KMS-11 (cell line): ENCODE measurements around the gene KCTD7.

Source experiments
- H2AFZ ChIP-seq: fragments of 200-600 bp; sonication (generic); 2 replicates; pipeline ENCODE4 v1.6.1; 2016; ENCODE audit warnings: antibody characterized with exemption, mixed run types, low read depth
- H3K27ac ChIP-seq: fragments of 200-600 bp; sonication (generic); 2 replicates; pipeline ENCODE4 v1.6.1; 2016; ENCODE audit warnings: mild to moderate bottlenecking, mixed run types
- H3K27me3 ChIP-seq: fragments of 200-600 bp; sonication (generic); 2 replicates; pipeline ENCODE4 v1.6.1; 2017; ENCODE audit warnings: mild to moderate bottlenecking, low read depth, mixed run types, moderate library complexity; ENCODE audit not compliant: insufficient read depth
- H3K36me3 ChIP-seq: fragments of 200-600 bp; sonication (generic); 2 replicates; pipeline ENCODE4 v1.6.1; 2017; ENCODE audit warnings: mild to moderate bottlenecking, mixed run types; ENCODE audit not compliant: insufficient read depth
- H3K4me1 ChIP-seq: fragments of 200-600 bp; sonication (generic); 2 replicates; pipeline ENCODE4 v1.6.1; 2016; ENCODE audit warnings: mild to moderate bottlenecking, low read depth, mixed run types; ENCODE audit not compliant: poor library complexity, severe bottlenecking
- H3K4me2 ChIP-seq: fragments of 200-600 bp; sonication (generic); 2 replicates; pipeline ENCODE4 v1.7.0; 2016; ENCODE audit warnings: mild to moderate bottlenecking, mixed run types
- H3K4me3 ChIP-seq: fragments of 200-600 bp; sonication (generic); IDR thresholded peaks from 2 replicates; pipeline ENCODE4 v1.6.1; 2017; ENCODE audit warnings: low read depth, low read length, mixed read lengths; ENCODE audit not compliant: insufficient read depth
- H3K79me2 ChIP-seq: fragments of 200-600 bp; sonication (generic); 2 replicates; pipeline ENCODE4 v1.6.1; 2016; ENCODE audit warnings: low read depth, mixed run types; ENCODE audit not compliant: insufficient read depth
- H3K9ac ChIP-seq: fragments of 200-600 bp; sonication (generic); 2 replicates; pipeline ENCODE4 v1.6.1; 2016; ENCODE audit warnings: mild to moderate bottlenecking, mixed run types
- H4K20me1 ChIP-seq: fragments of 200-600 bp; sonication (generic); 2 replicates; pipeline ENCODE4 v1.6.1; 2016; ENCODE audit warnings: mild to moderate bottlenecking, mixed run types; ENCODE audit not compliant: insufficient read depth
- TF ChIP-seq, protein P1 (sequence below): fragments of 200-600 bp; sonication (generic); conservative IDR thresholded peaks from 2 replicates; pipeline ENCODE4 v1.6.1; 2017; ENCODE audit warnings: low read depth, mild to moderate bottlenecking, antibody characterized with exemption, low read length, moderate library complexity, mixed read lengths

The KCTD7 gene

DNA sequence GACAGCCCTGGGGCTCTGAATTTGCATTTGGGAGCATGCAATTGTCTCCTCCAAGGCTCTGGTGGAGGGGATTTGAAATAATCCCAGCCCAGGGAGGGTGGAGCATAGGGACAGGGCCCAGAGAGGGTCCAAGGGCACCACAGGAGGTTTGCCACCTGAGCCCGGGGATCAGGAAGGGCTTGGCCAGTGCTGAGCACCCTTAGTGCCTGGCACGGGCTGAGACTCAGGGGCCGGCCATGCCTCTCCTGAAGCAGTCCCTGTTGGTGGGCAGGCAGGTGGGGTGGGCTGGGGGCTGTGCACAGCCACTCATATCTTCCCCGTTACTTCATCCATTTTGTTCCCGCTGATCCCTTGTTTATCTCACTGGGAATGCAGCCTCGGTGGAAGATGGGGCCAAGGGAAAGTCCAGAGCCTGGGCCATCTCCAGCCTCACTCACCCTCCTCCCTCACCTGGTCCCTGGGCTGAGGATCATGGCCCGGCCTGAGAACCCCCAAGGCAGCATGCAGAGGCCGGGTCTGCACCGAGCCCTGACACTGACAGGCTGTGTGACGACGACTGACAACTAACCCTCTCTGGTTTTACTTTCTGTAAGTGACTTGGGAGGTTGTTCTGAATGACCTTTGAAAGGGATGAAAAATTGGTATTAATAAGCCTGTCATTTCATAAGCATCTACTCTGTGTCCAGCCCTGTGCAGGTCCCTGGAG lies 38.5 kb downstream of the KCTD7 start:
- no peak overlapping the region for H3K9ac ChIP-seq
- no peaks in the 10 kb centered on the region for H3K27me3 ChIP-seq
- no peaks in the 10 kb centered on the region for H4K20me1 ChIP-seq
- H3K4me2 ChIP-seq, result no peak overlapping the region
- no peak overlapping the region for H3K4me3 ChIP-seq
- TF ChIP-seq, protein P1, sequence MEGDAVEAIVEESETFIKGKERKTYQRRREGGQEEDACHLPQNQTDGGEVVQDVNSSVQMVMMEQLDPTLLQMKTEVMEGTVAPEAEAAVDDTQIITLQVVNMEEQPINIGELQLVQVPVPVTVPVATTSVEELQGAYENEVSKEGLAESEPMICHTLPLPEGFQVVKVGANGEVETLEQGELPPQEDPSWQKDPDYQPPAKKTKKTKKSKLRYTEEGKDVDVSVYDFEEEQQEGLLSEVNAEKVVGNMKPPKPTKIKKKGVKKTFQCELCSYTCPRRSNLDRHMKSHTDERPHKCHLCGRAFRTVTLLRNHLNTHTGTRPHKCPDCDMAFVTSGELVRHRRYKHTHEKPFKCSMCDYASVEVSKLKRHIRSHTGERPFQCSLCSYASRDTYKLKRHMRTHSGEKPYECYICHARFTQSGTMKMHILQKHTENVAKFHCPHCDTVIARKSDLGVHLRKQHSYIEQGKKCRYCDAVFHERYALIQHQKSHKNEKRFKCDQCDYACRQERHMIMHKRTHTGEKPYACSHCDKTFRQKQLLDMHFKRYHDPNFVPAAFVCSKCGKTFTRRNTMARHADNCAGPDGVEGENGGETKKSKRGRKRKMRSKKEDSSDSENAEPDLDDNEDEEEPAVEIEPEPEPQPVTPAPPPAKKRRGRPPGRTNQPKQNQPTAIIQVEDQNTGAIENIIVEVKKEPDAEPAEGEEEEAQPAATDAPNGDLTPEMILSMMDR, result no peak
- H3K4me1 ChIP-seq, result no peaks in the 10 kb centered on the region
- H3K27ac ChIP-seq, result no peak overlapping the region
- no peaks in the 10 kb centered on the region for H3K79me2 ChIP-seq
- no peak overlapping the region for H2AFZ ChIP-seq
- no peaks in the 10 kb centered on the region for H3K36me3 ChIP-seq

DNA sequence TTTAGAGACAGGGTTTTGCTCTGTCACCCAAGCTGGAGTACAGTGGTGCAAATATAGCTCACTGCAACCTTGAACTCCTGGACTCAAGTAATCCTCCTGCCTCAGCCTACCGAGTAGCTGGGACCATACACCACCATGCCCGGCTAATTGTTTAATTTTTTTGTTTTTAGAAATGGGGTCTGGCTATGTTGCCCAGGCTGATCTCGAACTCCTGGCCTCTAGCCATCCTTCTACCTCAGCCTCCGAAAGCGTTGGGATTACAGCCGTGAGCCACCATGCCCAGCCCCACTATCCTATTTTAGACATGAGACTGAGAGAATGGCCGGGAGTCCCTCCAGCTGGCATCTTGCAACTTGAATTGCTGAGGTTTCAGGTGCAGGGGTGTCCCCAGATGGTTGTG lies 39.4 kb downstream of the KCTD7 start:
- Histone ChIP-seq H3K4me2 (no peak overlapping the region), H4K20me1 (no peaks in the 10 kb centered on the region), H3K4me3 (no peak overlapping the region), H3K79me2 (no peaks in the 10 kb centered on the region), H3K27ac (no peak overlapping the region), H3K27me3 (no peaks in the 10 kb centered on the region), H3K9ac (no peak overlapping the region), H2AFZ (no peak overlapping the region), H3K4me1 (no peaks in the 10 kb centered on the region), H3K36me3 (no peaks in the 10 kb centered on the region)
- TF ChIP-seq, protein P1, result no peak

DNA sequence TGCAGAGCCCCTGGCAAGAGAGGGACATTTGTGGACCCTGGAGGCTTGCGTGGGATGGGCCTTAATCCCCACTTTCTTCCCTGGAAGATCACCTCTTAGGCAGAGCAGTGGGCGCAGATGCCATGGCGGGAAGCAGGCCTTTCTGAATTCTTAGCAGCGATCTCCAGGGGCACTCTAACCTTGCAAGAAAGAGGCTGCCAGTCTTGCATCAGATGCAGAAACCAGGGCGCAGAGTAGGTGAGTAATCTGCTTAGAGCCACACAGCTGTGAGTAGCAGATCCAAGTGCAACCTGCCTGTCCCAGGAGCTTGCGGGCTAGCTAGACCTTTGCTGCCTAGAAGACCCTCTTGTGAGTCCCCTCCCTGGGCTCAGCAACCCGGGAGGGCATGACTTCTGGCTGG lies 40.0 kb downstream of the KCTD7 start:
- no peaks in the 10 kb centered on the region for H3K36me3 ChIP-seq
- no peaks in the 10 kb centered on the region for H4K20me1 ChIP-seq

DNA sequence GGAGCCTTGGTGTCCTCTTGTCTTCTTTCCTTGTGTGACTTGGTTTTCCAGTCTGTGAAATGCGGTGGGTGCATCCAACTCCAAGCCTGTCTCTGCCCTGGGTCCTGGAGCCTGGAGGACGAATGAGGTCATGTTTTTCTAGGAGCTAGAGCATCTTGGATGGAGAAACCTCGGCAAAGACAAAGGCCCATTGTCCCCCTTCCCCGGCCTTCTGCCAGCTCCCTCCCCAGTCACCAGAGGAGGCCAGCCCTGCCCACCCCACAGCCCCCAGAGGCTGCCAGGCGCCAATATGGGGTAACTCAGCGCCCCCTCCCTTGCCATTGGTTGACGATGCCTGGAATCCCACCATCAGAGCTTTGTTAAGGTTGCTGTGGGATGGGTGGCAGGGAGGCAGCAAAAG lies 40.4 kb downstream of the KCTD7 start:
- H3K27ac ChIP-seq, result no peak overlapping the region
- no peak overlapping the region for H3K4me2 ChIP-seq
- H3K36me3 ChIP-seq, result no peaks in the 10 kb centered on the region
- TF ChIP-seq, protein P1, result no peak
- H3K27me3 ChIP-seq, result no peaks in the 10 kb centered on the region
- no peaks in the 10 kb centered on the region for H3K79me2 ChIP-seq
- H3K4me1 ChIP-seq, result no peaks in the 10 kb centered on the region
- no peak overlapping the region for H3K4me3 ChIP-seq
- no peak overlapping the region for H3K9ac ChIP-seq
- H2AFZ ChIP-seq, result no peak overlapping the region
- no peaks in the 10 kb centered on the region for H4K20me1 ChIP-seq

More for the DNA sequence above, 40.0 kb downstream of the KCTD7 start:
- H3K79me2 ChIP-seq, result no peaks in the 10 kb centered on the region
- TF ChIP-seq, protein P1, result no peak
- no peak overlapping the region for H3K4me3 ChIP-seq
- no peak overlapping the region for H3K27ac ChIP-seq
- no peaks in the 10 kb centered on the region for H3K27me3 ChIP-seq
- no peak overlapping the region for H3K9ac ChIP-seq
- no peak overlapping the region for H2AFZ ChIP-seq
- no peak overlapping the region for H3K4me2 ChIP-seq
- no peaks in the 10 kb centered on the region for H3K4me1 ChIP-seq
